SHP77 treated with DMSO at 0.1 percent for 48 hours (cell line): Measurements from ENCODE around the gene RTEL1.
"Not testable (repeated sequence)": the region's sequence is repeated elsewhere in the genome, so short reads cannot be mapped to it uniquely, and the experiment has no call there.

Source experiments
- DNase-seq: peaks from one replicate; lab custom pipeline; 2025; lab: John Stamatoyannopoulos, UW

RTEL1 gene, protein sequence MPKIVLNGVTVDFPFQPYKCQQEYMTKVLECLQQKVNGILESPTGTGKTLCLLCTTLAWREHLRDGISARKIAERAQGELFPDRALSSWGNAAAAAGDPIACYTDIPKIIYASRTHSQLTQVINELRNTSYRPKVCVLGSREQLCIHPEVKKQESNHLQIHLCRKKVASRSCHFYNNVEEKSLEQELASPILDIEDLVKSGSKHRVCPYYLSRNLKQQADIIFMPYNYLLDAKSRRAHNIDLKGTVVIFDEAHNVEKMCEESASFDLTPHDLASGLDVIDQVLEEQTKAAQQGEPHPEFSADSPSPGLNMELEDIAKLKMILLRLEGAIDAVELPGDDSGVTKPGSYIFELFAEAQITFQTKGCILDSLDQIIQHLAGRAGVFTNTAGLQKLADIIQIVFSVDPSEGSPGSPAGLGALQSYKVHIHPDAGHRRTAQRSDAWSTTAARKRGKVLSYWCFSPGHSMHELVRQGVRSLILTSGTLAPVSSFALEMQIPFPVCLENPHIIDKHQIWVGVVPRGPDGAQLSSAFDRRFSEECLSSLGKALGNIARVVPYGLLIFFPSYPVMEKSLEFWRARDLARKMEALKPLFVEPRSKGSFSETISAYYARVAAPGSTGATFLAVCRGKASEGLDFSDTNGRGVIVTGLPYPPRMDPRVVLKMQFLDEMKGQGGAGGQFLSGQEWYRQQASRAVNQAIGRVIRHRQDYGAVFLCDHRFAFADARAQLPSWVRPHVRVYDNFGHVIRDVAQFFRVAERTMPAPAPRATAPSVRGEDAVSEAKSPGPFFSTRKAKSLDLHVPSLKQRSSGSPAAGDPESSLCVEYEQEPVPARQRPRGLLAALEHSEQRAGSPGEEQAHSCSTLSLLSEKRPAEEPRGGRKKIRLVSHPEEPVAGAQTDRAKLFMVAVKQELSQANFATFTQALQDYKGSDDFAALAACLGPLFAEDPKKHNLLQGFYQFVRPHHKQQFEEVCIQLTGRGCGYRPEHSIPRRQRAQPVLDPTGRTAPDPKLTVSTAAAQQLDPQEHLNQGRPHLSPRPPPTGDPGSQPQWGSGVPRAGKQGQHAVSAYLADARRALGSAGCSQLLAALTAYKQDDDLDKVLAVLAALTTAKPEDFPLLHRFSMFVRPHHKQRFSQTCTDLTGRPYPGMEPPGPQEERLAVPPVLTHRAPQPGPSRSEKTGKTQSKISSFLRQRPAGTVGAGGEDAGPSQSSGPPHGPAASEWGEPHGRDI (N-terminal part only)

DNA sequence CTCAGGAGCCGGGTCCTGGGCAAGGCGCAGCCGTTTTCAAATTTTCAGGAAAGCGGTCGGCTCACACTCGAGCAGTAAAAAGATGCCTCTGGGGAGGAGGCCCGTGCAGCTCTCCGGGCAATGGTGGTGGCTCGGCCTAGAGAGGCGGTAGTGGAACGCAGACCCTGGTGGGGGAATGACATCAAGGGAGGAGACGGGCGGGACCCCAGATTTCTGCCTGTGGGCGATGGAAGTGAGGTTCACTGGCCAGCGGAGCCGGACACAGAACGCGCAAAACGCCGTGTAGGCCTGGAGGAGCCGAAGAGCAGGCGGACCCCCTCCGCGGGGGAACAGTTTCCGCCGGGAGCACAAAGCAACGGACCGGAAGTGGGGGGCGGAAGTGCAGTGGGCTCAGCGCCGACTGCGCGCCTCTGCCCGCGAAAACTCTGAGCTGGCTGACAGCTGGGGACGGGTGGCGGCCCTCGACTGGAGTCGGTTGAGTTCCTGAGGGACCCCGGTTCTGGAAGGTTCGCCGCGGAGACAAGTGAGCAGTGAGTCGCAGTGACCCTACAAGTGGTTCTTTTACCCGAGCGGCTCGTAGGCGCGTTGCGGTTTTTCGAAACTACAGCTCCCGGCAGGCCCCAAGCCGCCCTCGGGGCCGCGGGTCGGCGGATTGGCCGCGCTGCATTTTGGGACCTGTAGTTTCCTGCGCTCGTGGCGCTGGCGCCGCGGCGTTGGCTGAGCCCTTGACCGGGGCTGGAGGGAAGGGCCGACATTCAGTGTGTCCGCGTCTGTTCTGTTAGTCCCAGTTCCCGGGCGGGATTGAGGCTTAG, at the start of gene RTEL1:
TSS of gene RTEL1 (plus strand) at position 376 of the 812 bp plus-strand sequence. CDS start 1,091 bp downstream, outside the sequence.
- peak; percentile 95 for DNase-seq

DNA sequence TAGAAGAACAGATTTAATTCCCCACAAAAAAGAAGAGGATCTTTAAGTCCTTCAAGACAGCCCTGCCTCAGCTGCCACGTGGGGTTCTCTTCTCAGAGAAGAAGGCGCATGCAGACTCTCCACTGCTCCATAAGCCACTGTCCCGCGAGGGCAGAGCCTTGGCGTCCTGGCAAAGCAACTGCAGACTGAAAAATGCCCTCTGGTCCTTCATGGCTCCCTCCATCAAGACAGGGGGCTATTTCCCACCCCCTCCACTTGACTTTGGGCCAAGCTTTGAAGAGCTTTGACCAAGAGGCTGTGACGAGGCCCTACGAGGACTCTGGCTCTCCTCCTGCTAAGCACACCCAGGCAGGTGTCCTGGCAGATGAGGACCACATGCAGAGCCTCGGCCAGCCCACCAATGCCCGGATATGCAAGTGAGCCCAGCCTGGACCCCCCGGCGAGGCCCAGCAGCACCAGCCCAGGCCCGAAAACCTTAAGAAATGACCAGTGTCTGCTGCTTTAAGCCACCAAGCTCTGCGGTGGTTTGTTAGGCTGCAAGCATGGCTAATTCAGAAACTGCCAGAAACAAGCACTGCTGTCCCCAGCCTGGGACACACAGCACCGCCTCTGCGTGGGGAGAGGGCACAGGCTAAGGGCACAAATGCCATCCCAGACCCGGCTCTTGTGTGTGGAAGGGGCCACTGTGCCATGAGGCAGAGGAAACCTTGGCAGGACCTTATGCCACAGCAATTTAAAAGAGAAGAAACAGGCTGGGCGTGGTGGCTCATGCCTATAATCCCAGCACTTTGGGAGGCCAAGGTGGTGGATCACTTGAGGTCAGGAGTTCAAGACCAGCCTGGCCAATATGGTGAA, 47.3 kb upstream of the RTEL1 start:
- no peak for DNase-seq

DNA sequence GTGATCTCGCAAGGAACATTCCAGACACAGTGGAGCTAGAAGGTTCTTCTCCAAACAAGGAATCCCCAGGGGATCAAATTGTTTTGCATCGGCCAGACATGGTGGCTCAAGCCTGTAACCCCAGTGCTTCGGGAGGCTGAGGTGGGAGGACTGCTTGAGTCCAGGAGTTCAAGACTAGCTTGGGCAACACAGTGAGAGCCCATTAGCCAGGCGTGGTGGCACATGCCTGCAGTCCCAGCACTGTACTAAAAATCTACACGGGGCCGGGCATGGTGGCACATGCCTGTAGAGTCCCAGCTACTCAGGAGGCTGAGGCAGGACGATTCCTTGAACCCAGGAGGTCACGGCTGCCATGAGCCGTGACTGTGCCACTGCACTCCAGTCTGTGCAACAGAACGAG, 46.5 kb upstream of the RTEL1 start:
- DNase-seq = no peak

DNA sequence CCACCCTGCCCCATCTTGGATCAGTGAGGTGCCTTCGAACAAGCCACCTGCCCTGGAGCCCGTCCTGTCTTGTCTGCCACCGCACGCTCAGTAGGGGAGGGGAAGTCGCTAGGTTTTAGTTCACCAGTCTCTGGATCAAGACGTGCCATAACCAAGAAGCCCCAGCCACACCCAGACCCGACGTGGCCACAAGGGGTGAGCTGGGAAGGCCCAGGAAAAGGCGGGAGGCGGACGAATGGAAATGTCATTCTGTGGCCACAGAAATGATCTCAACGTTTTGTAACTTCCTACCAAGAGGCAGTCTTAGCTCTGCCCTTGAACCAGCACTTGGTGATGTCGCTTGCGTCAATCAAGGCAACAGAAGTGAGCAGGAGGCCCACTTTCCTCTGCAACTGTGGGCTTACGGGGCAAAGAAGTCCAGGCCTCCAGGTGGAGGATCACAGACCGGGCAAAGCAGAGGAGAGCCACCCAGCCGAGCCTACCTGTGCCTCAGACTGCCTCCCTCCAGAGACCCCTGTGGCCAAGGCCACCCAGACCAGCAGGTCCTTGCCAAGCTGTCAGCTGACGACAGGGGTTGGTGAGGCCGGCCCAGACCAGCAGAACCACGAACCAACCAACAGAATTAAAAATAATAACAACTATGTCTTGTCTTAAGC, 45.7 kb upstream of the RTEL1 start:
- no peak for DNase-seq

DNA sequence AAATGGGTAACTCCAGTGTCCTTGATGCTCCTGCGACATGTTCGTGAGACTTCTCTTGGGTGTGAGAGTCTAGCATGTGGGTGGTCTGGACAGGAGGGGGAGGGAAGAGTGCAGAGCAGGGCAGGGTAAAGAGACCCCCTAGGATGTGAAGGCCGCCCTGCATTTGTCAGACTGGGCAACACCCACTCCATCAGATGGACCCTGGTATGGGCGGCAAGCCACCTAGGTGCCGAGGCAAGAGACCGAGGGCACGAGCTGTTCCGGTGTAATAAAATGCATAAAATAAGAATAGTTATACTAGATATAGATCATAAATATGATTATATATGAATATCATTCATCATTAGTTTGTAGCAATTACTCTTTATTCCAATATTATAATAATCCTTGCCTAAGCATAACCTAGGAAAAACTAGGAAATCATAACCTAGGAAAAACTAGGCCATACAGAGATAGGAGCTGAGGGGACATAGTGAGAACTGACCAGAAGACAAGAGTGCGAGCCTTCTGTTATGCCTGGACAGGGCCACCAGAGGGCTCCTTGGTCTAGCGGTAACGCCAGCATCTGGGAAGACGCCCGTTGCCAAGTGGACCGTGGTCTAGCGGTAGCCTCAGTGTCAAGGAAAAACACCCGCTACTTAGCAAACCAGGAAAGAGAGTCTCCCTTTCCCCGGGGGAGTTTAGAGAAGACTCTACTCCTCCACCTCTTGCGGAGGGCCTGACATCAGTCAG, 44.1 kb upstream of the RTEL1 start:
- not testable (repeated sequence) for DNase-seq

DNA sequence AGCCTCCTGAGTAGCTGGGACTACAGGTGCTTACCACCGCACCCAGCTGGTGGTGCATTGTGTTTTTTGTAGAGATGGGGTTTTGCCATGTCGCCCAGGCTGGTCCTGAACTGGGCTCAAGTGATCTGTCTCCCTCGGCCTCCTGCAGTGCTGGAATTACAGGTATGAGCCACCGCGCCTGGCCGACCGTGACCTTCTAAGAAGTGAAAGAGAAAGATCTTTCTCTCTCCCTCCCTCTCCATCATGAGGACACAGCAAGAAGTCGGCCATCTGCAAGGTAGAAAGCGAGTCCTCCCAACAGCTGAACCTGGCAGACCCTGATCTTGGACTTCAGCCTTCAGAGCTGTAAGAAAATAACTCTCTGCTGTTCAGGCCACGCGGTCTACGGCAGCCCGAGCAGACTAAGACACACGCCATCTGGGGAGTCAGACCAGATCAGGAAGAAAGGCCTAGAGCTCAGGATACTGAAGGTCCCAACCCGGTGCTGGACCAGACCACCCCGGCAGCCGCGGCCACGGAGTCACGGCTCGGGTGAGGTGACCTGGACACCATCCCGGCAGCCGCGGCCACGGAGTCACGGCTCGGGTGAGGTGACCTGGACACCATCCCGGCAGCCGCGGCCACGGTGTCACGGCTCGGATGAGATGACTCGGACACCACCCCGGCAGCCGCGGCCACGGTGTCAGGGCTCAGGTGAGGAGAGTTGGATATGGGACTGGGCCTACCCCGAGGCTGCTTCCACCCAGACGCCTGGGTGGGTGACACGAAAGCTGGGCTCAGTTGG, 40.8 kb upstream of the RTEL1 start:
- no peak for DNase-seq

DNA sequence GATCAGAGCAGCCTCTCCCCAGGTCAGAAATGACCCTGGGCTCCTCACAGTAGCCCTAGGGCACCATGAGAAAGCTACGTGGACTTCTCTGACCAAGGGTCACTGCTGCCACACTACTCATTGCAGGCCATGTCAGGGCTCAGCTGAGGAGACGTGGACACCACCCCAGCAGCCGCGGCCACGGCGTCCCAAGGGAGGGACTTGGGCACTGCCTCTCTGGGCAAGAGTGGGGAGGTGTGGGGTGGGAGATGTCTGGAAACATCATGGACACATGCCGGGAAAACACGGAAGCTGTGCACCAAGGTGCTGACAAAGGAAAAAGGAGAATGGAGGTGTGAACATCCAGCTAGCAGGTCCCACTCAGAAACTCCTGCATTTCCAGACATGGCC, 40.2 kb upstream of the RTEL1 start:
- no peak for DNase-seq

DNA sequence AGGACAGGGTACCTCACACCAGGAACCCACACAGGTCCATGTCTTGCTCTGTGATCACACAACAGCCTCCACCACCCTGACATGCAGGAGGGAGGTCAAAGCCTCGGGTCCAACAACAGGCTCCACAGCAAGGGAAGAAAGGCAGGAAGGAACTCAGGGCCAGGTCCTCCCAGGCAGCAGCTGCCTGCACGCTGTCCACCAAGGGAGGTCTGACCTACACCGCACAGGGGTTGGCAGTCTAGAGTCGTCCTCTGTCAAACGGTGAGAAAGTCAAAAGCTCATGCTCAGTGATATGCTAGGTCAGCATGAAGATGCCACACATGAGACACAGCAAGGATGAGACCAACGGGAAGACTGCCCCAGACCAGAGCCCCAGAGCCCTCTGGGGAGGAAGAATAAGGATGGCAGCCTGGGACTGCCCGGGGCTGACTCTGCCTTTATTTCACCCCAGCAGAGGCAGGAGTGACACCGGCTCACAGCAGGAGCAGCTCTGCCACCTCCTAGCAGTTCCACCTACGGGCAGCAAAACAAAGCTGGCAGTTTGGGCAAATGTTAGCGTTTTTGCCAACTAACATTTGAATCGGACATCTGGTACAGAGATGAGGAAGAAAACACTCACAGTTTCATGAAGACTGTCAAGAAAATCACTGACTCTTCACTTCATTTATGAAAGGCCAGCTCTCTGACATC, 39.7 kb upstream of the RTEL1 start:
- no peak for DNase-seq

DNA sequence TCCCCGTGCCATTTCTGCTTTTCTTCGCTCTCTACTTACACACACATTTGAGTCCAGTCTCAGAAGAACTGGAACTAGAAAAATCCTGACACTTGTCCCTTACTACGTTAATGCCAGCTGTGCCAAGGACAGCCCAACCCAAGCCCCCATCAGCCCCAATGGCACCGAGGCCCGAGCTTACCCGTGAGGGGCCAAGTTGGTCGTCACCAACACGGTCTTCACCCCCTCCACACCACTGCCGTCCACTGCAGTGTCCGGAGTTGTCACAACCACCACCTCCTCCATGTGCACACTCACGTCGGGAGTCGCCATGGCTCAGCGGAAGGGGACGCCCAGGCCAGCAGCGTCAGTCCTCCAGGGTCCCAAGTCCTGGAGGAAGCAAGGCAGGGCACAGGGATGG, 39.0 kb upstream of the RTEL1 start:
- DNase-seq = no peak

DNA sequence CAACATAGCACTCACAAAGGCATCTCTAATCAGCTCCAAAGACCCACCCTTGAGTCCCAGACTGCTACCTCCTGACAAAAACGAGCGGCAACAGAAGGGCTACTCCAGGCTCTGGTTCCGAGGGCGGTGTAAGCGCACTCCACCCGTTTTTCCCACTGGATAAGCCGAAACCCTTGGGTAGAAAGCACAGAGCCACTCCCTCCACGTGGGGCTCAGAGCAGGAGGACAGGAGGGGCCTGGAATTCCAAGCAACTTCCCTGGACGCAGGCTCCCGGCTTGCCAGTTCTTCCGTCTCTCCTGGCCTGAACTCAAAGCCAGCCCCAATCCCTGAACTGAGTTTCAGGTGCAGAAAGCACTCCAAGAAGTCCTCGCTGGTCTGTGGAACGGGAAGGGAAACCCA, 38.6 kb upstream of the RTEL1 start:
- DNase-seq = no peak

DNA sequence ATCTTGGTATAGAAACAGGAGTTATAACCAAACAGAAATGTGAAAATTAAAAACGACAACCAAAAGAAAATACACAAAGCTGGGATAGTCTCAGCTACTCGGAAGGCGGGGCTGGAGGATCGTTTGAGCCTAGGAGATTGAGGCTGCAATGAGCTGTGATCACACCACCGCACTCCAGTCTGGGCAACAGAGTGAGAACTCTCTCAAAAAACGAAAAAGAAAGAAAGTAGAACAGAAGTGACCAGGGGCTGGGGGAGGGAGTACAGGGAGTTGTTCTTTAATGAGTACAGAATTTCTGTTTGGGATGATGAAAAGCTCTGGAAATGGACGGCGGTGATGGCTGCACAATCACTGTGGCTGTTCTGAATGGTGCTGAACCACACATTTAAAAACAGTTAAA, 37.1 kb upstream of the RTEL1 start:
- no peak for DNase-seq

DNA sequence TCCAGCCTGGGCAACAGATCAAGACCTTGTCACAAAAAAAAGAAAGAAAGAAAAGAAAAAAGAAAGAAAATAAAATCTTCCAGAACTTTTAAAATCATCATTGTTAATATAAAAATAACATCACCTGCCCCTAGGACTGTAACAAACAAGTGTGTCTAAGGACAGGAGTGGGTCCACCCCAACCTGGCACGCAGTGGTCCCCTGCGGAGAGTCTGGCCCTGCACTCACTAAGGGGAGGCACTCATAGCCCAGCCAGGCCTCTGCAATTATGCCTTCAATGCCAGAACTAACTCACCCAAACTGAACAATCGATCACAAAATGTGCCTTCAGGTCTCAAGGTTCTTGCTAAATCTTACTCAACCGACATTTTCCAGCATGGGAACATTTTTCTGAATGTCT, 36.0 kb upstream of the RTEL1 start:
- no peak for DNase-seq

DNA sequence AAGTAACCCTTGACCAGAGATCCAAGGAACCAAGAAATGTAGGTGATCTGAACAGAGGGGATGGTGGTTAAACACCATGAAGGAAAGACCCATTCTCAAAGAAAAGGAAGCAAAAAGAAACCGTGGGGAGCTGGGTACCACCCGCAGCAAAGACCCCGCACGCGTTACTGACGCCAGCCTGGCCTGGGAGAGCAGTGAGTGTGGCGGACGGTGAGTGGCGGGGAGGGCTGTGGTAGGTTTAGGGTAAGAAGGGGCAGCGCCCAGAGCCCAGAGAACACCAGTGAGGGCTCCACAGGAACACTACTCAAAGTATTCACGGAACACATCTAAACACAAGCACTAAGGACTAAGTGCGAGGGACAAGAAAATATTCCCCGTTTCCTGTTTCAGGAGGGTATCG, 35.4 kb upstream of the RTEL1 start:
- no peak for DNase-seq

DNA sequence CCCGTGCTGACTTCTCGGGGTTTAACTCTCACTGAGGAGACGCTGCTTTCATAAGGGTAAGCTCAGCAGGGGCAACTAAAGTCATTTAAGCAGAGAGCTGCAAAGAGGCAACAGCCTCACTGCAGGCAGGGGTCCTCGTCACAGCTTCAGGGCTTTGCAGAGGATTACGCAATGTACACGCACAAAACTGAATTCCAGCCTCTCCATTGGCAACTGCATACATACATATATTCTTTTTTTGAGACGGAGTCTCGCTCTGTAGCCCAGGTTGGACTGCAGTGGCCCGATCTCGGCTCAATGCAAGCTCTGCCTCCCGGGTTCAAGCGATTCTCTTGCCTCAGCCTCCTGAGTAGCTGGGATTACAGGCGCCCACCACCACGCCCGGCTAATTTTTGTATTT, 33.6 kb upstream of the RTEL1 start:
- DNase-seq = no peak

DNA sequence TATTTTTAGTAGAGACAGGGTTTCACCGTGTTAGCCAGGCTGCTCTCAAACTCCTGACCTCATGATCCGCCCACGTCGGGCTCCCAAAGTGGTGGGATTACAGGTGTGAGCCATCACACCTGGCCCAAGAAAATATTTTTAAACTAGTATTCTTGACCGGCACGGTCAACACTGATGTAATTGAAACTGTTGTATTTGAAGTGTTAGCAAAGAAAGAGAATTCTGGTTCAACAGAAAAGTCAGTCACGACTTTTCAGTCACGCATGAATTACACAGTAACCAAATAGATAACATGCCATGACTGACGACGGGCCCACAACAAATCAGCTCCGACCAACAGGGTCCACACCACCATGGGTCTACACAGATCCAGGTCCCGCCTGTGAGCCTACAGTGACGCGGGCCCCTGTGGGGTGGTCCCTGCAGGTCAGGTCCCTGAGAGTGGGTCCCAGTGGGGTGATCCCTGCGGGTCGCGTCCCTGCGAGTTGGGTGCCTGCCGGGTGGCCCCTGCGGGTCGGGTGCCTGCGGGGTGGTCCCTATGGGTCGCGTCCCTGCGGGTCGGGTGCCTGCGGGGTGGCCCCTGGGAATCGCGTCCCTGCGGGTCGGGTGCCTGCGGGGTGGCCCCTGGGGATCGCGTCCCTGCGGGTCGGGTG, 32.2 kb upstream of the RTEL1 start:
- no peak for DNase-seq

DNA sequence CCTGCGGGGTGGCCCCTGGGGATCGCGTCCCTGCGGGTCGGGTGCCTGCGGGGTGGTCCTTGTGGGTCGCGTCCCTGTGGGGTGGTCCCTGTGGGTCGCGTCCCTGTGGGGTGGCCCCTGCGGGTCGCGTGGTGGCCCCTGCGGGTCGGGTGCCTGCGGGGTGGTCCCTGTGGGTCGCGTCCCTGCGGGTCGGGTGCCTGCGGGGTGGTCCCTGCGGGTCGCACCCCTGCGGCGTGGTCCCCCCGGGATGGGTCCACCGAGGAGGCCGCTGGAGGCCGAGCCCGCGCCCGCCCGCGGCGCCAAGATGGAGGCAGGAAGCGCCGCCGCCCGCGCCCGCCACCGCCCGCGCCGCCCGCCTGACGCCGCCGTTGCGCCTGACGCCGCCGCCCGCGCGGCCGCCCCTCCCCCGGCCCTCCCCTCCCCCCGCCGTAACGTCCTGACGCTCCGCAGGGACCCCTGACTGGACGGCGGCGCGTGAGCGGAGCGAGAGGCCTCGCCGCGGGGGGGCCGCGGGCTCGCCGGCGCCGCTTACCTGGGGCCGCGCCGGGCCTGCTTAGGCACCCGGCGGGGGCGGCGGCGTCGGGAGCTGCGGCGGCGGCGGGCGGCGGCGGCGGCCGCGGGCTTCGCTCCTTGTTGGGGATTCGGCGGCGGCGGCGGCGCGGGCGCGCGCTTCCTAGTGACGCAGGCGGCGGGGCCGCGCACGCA, 31.5 kb upstream of the RTEL1 start, which contains the start of gene GMEB2:
TSS of gene GMEB2 (minus strand) at position 678 of the 705 bp plus-strand sequence. CDS start 7,704 bp downstream, outside the sequence.
- DNase-seq = peak; percentile 75
